ENCODE measurements around the gene DDX59.

- TF ChIP-seq REST (IDR thresholded peaks at IDR 0.05; ENCODE audit: insufficient read depth in 1 of 2, low read depth in 2 of 2, low read length in 2 of 2), result no peak
- TF ChIP-seq POLR2AphosphoS5 (IDR thresholded peaks at IDR 0.05; ENCODE audit: low read depth, low read length), result no peak
- no peak for TF ChIP-seq TAF1 (IDR thresholded peaks at IDR 0.05; ENCODE audit: borderline replicate concordance, insufficient read depth, low read length)
Observed at GRCh38 chr1:200671235-200671786, 1.6 kb upstream of the DDX59 start.

Measured in PFSK-1 (cell line).